Measurements from ENCODE around the gene TNFRSF14.
"Not testable (repeated sequence)": the region's sequence is repeated elsewhere in the genome, so short reads cannot be mapped to it uniquely, and the experiment has no call there.

Gene TNFRSF14

DNA sequence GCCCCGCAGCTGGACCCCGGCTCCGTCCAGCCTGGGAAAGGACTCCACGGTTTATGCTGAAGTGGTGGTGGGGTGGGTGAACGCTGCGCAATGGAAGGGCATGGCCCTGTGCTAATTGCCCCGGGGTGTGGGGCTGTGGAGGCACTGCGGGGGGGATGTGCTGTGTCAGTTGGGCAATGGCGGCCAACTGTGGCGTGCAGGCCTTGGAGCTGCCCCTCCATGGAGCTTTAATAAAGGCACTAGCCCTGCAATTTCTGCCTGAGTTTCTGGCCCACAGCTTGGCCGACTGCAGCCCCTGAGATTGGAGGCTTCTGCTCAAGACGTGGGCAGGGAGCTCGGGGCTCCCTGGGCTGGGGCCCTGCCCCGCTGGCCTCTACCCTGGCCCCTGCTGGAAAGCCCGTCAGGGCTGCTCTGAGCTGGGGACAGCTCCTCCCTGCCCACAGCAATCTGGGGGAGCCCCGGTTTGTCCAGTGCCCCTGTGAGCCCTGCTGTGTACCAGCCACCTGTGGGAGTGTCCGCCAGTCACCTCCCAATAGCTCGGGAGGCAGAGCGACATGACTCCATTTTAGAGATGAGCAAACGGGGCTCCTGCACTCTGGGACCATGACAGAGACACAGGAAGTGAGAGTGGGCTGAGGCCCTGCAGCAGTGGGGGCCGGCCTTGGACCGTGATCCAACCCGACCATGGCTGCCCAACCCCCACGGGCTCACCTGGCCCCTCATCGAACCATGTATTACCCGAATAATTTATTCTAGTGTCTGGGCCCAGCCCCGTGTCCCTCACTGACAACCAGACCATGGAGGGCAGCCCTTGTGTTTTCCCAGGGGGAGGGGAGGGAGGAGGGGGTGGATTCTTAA is 8.7 kb upstream of the TNFRSF14 start:
- ChIA-PET POLR2A (interaction anchor here (0.7 kb wide), 1 partner anchor 136 kb away, joined by 4 read pairs; no protein-coding TSS in a partner anchor), CTCF (interaction anchor here (0.7 to 8.6 kb wide), 32 partner anchors 11 to 877 kb away, joined by 3 to 138 read pairs (median 6); partner anchors contain the start of genes FAAP20, HES5, PANK4 and PEX10)
- no peak for DNase-seq (ENCODE audit: low read depth, low spot score)
- TF ChIP-seq, protein P1, sequence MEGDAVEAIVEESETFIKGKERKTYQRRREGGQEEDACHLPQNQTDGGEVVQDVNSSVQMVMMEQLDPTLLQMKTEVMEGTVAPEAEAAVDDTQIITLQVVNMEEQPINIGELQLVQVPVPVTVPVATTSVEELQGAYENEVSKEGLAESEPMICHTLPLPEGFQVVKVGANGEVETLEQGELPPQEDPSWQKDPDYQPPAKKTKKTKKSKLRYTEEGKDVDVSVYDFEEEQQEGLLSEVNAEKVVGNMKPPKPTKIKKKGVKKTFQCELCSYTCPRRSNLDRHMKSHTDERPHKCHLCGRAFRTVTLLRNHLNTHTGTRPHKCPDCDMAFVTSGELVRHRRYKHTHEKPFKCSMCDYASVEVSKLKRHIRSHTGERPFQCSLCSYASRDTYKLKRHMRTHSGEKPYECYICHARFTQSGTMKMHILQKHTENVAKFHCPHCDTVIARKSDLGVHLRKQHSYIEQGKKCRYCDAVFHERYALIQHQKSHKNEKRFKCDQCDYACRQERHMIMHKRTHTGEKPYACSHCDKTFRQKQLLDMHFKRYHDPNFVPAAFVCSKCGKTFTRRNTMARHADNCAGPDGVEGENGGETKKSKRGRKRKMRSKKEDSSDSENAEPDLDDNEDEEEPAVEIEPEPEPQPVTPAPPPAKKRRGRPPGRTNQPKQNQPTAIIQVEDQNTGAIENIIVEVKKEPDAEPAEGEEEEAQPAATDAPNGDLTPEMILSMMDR (IDR thresholded peaks at IDR 0.05; ENCODE audit: insufficient read depth, low read length, missing control alignments) = no peak
- H3K4me3 ChIP-seq (ENCODE audit: low read depth, low read length) = peak overlapping the region; percentile 57

DNA sequence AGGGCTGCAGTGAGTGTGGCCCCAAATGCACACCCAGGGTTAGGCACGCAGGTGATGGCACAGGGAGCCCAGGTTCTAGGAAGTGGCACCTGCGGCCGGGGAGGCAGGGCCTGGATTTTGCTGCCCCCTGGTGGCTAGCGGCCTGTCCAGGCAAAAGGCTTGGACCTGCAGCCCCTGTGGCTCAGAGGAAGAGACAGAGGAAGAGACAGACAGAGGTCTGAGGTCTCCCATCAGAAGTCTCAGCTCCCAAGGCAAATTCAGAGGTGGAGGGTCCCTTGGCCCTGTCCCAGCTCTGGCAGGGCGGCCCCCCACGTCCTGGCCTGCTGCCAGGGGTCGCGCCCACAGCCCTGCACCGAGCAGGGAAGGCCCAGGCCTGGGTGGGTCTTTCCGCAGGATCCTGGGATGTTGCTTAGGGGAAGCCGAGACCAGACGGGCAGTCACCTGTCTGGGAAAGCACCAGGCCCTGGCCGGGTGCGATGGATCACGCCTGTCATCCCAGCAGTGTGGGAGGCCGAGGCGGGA is 8.0 kb upstream of the TNFRSF14 start:
- TF ChIP-seq, protein P1 (IDR thresholded peaks at IDR 0.05; ENCODE audit: insufficient read depth, low read length, missing control alignments) = peak; percentile 95
- no peak overlapping the region for H3K4me3 ChIP-seq (ENCODE audit: low read depth, low read length)
- no peak for DNase-seq (ENCODE audit: low read depth, low spot score)
- POLR2A ChIA-PET = no interaction called here
- CTCF ChIA-PET = interaction anchor here (0.6 to 8.6 kb wide), 38 partner anchors 10 to 880 kb away, joined by 3 to 138 read pairs (median 4); partner anchors contain the start of genes FAAP20, HES5, MORN1 and PANK4

DNA sequence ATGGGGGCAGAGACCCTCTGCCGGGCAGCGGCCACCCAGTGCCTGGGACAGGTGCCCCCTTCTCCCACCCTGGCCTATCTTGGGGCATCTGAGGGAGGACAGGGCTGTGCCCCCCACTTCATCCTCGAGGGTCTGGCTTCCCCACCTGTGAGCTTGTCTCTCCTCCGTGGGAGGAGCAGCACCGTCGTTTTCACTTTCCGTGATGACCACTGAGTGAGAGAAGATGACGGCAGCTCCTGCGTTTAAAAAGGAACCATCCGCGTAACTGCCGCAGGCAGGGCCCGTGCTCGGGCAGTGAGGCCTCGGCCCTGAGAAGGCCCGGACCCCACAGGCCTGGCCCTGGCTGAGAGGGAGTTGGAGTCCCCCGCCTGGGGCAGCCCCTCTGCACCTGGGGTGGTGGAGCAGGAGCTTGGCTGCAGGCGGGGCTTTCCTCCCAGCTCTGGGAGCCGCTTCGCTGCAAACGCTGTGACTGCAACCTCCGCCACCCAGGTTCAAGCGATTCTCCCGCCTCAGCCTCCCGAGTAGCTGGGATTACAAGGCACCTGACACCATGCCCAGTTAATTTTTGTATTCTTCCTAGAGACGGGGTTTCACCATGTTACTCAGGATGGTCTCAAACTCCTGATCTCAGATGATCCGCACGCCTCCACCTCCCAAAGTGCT is 6.7 kb upstream of the TNFRSF14 start:
- H3K4me3 ChIP-seq (ENCODE audit: low read depth, low read length); POLR2A ChIA-PET; DNase-seq (ENCODE audit: low read depth, low spot score): not testable (repeated sequence)
- CTCF ChIA-PET = interaction anchor here (1.0 to 8.6 kb wide), 4 partner anchors 9 to 136 kb away, joined by 3 to 138 read pairs (median 38); partner anchors contain the start of genes PEX10 and TNFRSF14

DNA sequence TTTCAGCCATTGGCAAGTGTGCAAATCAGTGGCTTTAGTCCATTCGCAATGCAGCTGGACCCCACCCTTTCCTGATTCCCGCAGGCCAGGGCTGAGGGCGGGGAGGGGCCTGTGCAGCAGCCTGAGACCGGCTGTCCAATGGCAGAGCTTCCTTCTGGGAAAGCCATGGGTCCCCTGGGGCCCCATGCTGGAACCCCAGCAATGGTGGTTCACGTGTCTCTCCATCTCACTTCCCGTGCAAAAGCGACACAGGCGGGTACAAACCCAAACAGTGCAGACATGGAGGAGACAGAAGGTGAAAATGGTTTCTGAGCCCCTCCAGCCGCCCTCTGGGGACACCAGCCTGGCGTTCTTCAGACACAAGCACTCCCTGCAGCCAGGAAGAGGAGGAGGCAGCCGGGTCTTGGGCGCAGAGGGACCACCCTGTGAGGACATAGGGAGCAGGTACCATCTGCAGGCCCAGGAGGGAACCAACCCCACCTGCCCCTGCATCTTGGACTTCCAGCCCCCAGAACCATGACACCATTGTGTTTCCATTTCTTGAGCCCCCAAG is 5.8 kb upstream of the TNFRSF14 start:
- CTCF ChIA-PET = interaction anchor here (3.7 to 8.6 kb wide), 2 partner anchors 8 to 132 kb away, joined by 45 to 138 read pairs; partner anchors contain the start of gene TNFRSF14
- DNase-seq (ENCODE audit: low read depth, low spot score); POLR2A ChIA-PET; H3K4me3 ChIP-seq (ENCODE audit: low read depth, low read length): not testable (repeated sequence)

DNA sequence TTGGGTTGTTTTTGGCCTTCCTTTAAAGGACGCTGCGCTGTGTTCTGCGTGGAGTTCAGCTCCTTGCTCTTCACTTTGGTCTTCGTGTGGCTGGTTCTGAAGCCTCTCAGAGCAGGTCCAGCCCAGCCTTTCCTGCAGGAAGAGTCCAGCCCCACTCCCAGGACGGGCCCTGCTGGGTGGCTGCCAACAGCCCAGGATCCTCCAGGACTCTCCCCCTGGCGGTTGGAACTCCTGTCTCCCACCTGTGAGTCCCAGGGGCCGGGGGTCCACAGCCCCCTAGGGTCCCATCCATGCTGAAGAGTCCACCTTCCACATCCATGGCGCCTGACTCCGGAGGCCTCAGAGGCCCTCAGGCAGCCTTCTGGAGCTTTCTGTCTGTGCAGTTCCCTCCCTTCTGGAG is 4.6 kb upstream of the TNFRSF14 start:
- DNase-seq (ENCODE audit: low read depth, low spot score); POLR2A ChIA-PET; H3K4me3 ChIP-seq (ENCODE audit: low read depth, low read length); CTCF ChIA-PET: not testable (repeated sequence)

DNA sequence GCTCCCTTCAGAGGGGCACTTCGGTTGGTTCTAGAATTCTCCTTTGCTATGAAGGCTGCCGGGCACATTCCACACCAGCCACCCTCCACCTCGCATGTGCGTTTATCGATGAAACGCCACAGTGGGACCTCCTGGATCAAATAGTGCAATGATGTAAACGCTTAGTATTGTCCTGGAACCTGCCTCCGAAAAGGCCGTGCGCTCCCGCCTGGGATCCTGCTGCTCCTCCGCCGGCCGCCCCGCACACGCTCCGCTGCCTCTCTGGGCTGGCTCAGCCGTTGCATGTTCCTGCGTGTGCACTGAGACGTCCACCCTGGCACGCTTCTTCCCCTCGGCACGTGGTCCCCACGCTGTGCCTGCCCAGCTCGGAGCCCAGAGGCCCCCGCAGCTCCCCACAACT is 4.0 kb upstream of the TNFRSF14 start:
- TF ChIP-seq, protein P1 (IDR thresholded peaks at IDR 0.05; ENCODE audit: insufficient read depth, low read length, missing control alignments) = no peak
- H3K4me3 ChIP-seq (ENCODE audit: low read depth, low read length) = no peak overlapping the region
- POLR2A ChIA-PET = no interaction called here
- DNase-seq (ENCODE audit: low read depth, low spot score) = no peak
- CTCF ChIA-PET = no interaction called here

DNA sequence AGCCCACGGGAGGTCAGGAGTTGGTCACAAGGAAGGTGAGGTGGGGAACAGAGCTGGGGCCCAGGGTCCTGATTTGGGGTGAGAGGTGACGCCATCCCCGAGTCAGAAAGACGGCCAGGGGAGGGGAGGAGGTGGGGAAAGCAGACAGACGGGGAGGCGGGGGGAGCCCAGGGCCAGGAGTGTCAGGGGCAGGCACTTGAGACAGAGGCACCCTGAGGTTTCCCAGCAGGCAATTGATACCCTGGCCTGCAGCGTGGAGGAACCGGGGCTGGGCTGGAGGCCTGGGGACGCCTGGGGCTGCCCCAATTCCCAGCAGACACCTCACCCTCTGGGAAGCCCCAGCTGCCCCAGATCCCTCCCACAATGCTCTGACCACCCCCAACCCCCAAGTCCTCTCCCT is 3.1 kb upstream of the TNFRSF14 start:
- H3K4me3 ChIP-seq (ENCODE audit: low read depth, low read length); CTCF ChIA-PET; DNase-seq (ENCODE audit: low read depth, low spot score); POLR2A ChIA-PET: not testable (repeated sequence)

Measured in AG04449 (cell line).